GM23338 (cell line): ENCODE results near the gene BAIAP2. TPM values are rescaled to one million over a fixed set of nuclear protein-coding genes. Genes with fewer than 3 reads are reported as not detected.

Experiments used
- ETS1 ChIP-seq: IDR thresholded peaks from 2 replicates; pipeline ENCODE4 v1.6.1; 2016; ENCODE audit warnings: antibody characterized with exemption
- EZH2phosphoT487 ChIP-seq: fragments of 200-600 bp; sonication (generic); IDR thresholded peaks from one replicate; pipeline ENCODE4 v1.8.1; 2018; ENCODE audit warnings: antibody characterized with exemption; ENCODE audit not compliant: unreplicated experiment
- JUNB ChIP-seq: IDR thresholded peaks from one replicate; pipeline ENCODE4 v1.6.1; 2016; ENCODE audit warnings: antibody characterized with exemption; ENCODE audit not compliant: unreplicated experiment
- NANOG ChIP-seq: IDR thresholded peaks from 2 replicates; pipeline ENCODE4 v1.6.1; 2016; ENCODE audit warnings: antibody characterized with exemption, borderline replicate concordance
- REST ChIP-seq: IDR thresholded peaks from one replicate; pipeline ENCODE4 v1.6.1; 2018; ENCODE audit warnings: antibody characterized with exemption; ENCODE audit not compliant: unreplicated experiment
- ZNF462 ChIP-seq: fragments of 250-450 bp; sonication (Bioruptor Pico); IDR thresholded peaks from 2 replicates; pipeline ENCODE4 v1.5.0; 2020; ENCODE audit warnings: mild to moderate bottlenecking, moderate library complexity
- polyA plus RNA-seq: library from polyadenylated mRNA; unstranded; fragments of >200 nt; fragmentation: Nextera tagmentation; extraction: Ambion mirVana; gene quantifications from 2 replicates; pipeline ENCODE4 v1.2.1, GENCODE V29; 2016
- total RNA-seq: library from RNA; depleted of rRNA; stranded (reverse); fragments of >200 nt; shearing (Covaris generic); gene quantifications from 2 replicates; pipeline ENCODE4 v1.2.3, GENCODE V29; 2014

BAIAP2 gene
- total and polyA plus RNA-seq, 2 experiments from 2014 or later: 21.7 to 22.7 TPM

- TF ChIP-seq ZNF462 (no peak), REST (no peak), JUNB (no peak), EZH2phosphoT487 (no peak), ETS1 (no peak), NANOG (no peak)
Measured at GRCh38 chr17:81092518-81093095, 57.7 kb downstream of the BAIAP2 start (continued).
